GM18873 (cell line): ENCODE measurements around the gene SYNJ1.
"Not testable (repeated sequence)": the region's sequence is repeated elsewhere in the genome, so short reads cannot be mapped to it uniquely, and the experiment has no call there.

Experiments
- ATAC-seq: cut with Tn5 transposase; IDR thresholded peaks from one replicate; pipeline ENCODE4 v1.9.1; 2021; ENCODE audit warnings: mild to moderate bottlenecking, moderate library complexity, moderate number of reproducible peaks; ENCODE audit not compliant: unreplicated experiment, low FRiP score

The SYNJ1 gene, protein sequence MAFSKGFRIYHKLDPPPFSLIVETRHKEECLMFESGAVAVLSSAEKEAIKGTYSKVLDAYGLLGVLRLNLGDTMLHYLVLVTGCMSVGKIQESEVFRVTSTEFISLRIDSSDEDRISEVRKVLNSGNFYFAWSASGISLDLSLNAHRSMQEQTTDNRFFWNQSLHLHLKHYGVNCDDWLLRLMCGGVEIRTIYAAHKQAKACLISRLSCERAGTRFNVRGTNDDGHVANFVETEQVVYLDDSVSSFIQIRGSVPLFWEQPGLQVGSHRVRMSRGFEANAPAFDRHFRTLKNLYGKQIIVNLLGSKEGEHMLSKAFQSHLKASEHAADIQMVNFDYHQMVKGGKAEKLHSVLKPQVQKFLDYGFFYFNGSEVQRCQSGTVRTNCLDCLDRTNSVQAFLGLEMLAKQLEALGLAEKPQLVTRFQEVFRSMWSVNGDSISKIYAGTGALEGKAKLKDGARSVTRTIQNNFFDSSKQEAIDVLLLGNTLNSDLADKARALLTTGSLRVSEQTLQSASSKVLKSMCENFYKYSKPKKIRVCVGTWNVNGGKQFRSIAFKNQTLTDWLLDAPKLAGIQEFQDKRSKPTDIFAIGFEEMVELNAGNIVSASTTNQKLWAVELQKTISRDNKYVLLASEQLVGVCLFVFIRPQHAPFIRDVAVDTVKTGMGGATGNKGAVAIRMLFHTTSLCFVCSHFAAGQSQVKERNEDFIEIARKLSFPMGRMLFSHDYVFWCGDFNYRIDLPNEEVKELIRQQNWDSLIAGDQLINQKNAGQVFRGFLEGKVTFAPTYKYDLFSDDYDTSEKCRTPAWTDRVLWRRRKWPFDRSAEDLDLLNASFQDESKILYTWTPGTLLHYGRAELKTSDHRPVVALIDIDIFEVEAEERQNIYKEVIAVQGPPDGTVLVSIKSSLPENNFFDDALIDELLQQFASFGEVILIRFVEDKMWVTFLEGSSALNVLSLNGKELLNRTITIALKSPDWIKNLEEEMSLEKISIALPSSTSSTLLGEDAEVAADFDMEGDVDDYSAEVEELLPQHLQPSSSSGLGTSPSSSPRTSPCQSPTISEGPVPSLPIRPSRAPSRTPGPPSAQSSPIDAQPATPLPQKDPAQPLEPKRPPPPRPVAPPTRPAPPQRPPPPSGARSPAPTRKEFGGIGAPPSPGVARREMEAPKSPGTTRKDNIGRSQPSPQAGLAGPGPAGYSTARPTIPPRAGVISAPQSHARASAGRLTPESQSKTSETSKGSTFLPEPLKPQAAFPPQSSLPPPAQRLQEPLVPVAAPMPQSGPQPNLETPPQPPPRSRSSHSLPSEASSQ (N-terminal part only)

GRCh38 chr21:32727687-32728455 is at the start of gene SYNJ1:
SYNJ1 (minus strand) TSS chr21:32728013; CDS start chr21:32726895, 1,118 bp downstream.
- peak; percentile 79 for ATAC-seq

- no peak for ATAC-seq
Observed at GRCh38 chr21:32777269-32777668, 49.5 kb upstream of the SYNJ1 start.

GRCh38 chr21:32776743-32777142 is 48.9 kb upstream of the SYNJ1 start:
- ATAC-seq = no peak

- not testable (repeated sequence) for ATAC-seq
Observed at GRCh38 chr21:32773048-32773344, 45.2 kb upstream of the SYNJ1 start.

GRCh38 chr21:32772281-32773047 is 44.7 kb upstream of the SYNJ1 start:
- ATAC-seq = no peak

DNA sequence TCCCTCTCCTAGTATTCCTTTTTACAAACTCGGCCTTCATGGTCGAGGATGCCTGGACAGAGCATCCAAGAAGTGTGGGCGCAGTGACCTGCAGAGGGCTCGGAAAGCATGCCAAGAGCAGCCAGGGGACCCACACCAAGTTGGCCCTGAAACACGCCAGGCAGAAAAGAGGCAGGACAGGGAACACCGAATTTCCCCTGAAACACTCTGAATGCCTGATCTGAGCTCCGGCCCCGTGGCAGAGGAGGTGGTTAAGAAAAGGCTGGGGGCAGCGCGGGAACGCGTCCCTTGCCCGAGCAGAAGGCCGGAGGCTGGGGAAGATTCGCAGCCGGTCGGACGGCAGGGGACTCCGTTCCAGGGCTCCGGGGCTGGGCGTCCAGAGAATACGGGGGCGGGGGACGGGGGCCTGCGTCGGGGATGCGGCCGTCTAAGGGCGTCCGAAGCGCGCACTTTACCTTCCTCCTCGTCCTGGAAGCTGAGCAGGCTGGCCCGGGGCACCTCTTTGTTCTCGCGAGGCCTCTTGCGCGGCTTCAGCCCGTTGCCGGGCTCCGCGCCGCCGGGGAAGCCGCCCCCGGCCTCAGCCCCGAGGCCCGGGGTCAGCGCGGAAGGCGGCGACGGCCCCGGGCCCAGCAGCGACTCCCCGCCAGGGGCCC is 43.2 kb upstream of the SYNJ1 start:
- peak; percentile 28 for ATAC-seq

- ATAC-seq = no peak
Observed at GRCh38 chr21:32768530-32768929, 40.7 kb upstream of the SYNJ1 start.

DNA sequence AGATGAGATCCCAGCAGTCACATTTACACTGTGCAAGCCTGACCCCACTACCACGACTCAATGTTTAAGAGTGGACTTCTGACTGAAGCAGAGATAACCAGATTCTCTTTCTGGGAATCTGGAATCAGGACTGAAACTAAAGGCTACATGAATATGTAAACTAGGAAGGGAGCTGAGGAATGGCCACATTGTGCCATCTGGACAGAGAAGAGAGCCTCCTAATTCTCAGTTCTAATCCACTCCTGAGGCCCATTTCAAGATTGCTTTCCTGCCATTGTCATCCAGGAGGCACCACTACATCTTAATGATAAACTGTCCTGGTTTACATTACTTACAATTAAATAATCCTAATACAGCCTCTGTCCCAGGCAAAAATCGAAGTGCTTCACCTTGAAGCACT is 37.2 kb upstream of the SYNJ1 start:
- no peak for ATAC-seq

- ATAC-seq = no peak
Observed at GRCh38 chr21:32764186-32764585, 36.4 kb upstream of the SYNJ1 start.

DNA sequence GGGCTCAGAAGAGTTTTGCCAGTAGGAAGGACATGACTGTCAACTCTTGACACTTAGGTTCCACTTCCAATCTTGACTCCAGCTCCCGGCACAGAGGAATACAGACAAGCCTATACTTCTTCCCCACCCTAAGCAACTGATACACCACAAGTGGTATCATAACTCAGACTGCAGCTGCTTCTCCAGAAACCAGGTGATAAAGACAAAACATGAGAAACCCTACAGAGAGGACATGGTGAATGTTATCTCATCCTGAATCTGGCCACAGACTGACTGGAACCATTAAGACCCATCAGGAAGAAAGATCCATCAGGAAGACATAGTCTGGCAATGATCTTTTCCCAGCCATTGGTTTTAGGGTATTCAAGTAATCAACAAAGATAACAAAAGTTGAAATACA is 30.0 kb upstream of the SYNJ1 start:
- no peak for ATAC-seq

GRCh38 chr21:32756096-32756495 is 28.3 kb upstream of the SYNJ1 start:
- ATAC-seq = no peak

GRCh38 chr21:32753818-32754585 is 26.2 kb upstream of the SYNJ1 start:
- no peak for ATAC-seq

DNA sequence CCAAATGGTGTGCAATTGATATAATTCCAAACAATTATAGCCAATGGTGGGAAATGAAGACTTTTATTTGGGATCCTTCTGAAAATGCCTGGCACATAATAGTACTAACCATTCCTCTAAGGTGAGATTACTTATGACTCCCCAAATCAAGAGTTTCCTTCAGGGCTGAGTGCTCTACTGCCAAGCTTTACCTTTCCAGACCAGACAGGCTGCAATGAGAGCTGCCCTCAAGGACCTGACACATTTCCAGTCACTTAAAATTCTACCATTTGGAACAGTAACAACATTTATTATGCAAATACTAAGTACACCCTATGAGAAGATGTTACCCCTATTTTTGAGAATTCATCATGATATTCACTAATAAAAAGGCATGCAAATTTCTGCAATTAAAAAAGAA is 22.6 kb upstream of the SYNJ1 start:
- no peak for ATAC-seq

GRCh38 chr21:32749662-32750061 is 21.8 kb upstream of the SYNJ1 start:
- no peak for ATAC-seq

DNA sequence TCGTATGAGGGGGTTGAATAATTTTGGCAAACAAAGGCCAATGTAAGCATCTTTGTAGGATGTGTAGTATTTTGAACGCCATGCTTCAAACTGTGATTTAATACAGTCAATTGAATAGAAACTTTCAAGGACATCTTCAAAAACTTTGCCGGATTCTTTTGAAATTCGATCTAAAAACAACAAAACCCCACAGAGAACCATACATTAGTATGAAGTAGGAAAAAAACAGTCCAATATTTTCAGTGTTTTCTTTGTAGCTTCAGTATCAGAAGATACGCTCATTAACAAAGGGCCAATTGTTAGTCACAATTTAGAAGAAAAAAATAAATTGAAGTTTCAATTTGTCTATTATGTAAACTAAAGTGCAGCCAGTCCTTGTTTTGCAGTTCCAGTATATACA is 20.7 kb upstream of the SYNJ1 start:
- ATAC-seq = no peak

- no peak for ATAC-seq
Observed at GRCh38 chr21:32747396-32747795, 19.6 kb upstream of the SYNJ1 start.

DNA sequence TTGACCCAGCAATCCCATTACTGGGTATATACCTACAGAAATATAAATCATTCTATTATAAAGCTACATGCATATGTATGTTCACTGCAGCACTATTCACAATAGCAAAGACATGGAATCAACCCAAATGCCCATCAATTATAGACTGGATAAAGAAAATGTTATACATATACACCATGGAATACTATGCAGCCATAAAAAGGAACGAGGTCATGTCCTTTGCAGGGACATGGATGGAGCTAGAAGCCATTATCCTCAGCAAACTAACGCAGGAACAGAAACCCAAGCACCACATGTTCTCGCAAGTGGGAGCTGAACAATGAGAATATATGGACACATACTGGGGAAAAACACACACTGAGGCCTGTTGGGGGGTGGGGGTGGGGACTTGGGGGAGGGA is 18.9 kb upstream of the SYNJ1 start:
- ATAC-seq = not testable (repeated sequence)

- no peak for ATAC-seq
Observed at GRCh38 chr21:32742396-32742795, 14.6 kb upstream of the SYNJ1 start.
